GM12874 (cell line): ENCODE results near the gene DEPP1.

ENCODE experiments used
- TF ChIP-seq, protein P1 (sequence below): IDR thresholded peaks from 2 replicates; pipeline ENCODE4 v1.5.1; 2011; ENCODE audit warnings: low read depth, mild to moderate bottlenecking, control low read depth, low read length, moderate library complexity; ENCODE audit not compliant: insufficient read depth

Gene DEPP1

DNA sequence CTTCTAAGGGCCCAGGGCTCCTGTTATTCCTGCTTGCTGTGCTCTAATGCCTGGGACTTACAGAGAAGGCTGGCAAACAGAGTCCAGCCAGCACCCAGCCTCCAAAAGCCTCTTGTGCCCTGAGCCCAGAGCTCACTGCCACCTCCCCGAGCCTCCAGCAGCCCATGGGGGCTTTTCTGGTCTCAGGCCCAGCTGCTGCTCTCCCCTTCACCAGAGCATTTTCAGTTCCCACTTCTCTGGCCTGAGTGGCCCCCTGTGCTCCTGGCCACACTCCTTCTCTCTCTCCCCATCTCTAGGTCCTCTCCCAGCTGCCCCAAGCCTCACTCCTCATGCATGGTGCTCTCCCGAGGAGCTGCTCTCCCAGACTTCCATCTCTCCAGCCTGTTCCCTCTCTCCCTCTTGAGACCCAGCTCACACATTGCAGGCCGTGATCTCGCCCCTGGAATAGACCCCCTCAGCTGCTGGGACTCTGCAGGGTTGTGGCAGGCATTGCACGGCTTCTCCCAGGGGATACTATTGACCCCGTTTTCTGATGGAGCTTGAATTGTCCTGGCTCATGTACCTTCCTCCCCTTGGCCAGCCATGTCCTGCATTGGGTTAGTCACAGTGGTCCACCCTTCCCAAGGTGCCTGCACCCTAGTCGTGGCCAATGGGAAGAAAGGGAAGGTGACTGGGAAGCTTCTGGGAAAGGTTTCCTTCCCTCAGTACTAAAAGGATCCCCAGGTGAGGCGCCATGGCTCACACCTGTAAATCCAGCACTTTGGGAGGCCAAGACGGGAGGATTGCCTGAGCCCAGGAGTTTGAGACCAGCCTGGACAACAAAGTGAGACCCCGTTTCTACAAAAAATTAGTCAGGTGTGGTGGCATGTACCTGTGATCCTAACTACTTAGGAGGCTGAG, 28.0 kb downstream of the DEPP1 start:
- TF ChIP-seq, protein P1, sequence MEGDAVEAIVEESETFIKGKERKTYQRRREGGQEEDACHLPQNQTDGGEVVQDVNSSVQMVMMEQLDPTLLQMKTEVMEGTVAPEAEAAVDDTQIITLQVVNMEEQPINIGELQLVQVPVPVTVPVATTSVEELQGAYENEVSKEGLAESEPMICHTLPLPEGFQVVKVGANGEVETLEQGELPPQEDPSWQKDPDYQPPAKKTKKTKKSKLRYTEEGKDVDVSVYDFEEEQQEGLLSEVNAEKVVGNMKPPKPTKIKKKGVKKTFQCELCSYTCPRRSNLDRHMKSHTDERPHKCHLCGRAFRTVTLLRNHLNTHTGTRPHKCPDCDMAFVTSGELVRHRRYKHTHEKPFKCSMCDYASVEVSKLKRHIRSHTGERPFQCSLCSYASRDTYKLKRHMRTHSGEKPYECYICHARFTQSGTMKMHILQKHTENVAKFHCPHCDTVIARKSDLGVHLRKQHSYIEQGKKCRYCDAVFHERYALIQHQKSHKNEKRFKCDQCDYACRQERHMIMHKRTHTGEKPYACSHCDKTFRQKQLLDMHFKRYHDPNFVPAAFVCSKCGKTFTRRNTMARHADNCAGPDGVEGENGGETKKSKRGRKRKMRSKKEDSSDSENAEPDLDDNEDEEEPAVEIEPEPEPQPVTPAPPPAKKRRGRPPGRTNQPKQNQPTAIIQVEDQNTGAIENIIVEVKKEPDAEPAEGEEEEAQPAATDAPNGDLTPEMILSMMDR = no peak

DNA sequence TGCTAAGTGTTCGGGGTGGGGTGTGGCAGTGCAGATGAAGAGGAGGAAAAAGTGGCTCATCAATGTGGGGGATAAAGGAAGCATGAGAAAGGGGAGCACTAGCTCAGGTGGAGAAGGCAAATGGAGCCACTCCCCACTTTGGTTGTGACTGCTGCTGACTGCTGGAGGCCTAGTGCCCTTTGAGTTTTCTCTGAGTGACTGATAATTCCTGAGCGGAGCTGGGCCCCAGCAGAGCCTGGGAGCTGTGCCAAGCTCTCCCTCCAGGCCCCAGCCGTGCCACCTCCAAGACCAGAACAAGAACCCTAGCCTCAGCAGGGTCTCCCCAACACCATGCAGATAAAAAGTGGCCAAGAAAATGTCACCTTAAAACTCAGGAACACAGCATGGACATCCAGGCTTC, 28.7 kb downstream of the DEPP1 start:
- TF ChIP-seq, protein P1 = no peak

DNA sequence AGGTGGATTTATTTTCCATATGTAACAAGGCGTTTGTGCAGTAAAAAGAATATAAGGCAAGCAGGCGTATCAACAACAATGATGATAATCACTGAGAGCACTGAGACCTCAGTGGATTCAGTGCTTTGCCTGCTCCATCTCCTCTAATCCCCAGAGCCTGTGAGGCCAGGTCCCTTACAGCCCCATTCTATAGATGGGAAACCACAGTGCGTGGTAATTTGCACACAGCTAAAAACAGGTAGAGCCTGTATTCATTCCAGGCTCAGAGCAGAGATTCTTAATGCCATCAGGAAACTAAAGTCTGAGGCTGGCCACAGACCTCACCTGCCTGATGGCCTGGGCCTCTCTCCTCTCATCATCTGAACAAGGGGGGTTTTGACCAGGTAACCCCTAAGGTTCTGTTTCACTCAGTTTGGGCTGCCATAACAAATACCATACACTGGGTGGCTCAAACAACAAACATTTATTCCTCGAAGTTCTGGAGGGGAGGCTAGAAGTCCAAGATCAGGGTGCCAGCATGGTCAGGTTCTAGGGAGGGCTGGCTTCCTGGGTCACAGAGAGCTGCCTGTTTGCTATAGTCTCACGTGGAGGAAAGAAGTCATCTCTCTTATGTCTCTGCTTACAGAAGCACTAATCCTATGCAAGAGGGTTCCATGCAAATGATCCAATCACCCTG, 29.3 kb downstream of the DEPP1 start:
- TF ChIP-seq, protein P1 = no peak

DNA sequence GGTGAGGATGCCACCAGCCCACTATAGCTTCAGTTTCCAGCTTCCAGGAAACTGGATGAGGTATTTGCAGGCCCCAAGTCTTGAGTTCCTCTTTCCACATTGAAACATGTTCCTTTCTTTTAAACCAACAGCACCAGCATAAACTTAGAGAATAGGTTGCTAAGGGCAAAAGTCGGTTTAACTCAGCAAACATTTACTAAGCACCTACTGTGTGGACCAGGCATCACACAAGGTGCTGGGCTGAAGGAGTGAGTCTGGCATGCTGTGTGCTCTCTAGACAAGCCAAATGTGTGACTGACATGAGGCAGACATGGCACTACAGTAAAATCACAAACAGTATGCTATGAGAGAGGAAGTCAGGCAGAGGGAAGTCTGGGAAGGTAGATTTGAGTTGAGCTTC, 30.0 kb downstream of the DEPP1 start:
- TF ChIP-seq, protein P1 = no peak

DNA sequence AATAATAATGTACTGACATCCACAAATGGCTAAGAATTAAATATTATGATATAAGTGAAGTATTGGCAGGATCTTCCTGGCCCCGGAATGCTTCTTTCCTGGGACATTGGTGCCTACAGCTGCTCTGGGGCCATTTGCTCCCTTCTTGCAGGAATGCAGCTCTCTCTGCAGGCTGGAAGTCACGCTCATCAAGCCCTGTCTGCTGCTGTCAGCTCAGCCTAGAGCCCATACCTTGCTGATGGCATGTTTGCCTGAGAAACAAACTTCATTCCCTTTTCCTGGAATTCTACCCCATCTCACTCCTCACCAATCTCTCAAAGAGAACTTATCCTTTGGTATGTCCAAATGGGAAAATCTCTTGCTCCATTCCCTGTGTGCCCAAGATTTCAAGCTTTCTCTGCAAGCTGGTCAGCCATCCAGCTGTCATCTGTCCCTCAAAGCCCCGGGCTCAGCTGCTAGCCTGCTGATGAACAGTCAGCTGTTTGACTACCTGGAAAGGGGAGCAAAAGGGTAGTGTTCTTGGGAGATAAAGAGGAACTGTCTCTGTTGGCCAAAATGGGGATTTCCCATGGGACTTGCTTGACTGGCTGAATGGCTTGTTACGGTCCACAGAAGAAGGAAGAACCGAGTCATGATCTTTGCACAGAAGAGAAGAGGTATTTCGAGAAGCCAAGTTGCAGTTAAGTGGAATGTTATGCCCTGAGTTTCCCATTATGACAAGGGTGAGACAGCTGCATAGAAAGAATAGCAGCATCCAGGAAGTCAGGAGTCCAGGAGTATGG, 31.0 kb downstream of the DEPP1 start:
- TF ChIP-seq, protein P1 = no peak

DNA sequence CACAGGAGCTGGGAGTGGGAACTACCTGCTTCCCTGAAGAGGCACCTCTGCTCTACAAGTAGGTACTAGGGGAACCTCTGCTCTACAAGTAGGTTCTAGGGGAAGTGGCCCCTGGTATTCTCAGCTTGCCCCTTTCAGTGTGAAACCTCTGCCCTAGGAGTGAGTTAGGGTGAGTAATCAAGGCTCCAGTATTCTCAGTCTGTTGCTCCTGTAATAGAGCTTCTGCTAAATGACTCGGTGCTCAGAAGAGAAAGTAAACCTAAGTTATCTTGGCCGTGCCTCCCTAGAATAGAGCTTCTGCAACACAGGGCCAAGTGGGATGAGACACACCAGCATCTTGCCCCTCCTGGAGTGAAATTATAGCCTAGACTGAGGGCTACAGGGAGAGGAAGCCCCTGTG, 32.4 kb downstream of the DEPP1 start:
- TF ChIP-seq, protein P1 = no peak

DNA sequence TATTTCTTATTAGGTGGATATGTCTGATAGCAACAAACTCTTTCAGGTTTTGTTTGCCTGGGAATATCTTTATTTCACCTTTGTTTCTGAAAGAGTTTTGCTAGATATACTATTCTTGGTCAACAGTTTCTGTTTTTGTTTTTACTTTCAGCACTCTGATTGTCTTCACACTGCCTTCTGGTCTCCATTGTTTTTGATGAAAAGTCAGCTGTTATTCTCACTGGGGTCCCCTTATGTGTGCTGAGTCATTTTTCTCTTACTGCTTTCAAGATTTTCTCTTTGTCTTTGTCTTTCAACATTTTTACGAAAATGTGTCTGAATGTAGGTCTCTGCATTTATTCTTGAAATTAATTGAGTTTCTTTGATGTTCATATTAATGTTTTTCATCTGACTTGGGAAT, 34.3 kb downstream of the DEPP1 start:
- TF ChIP-seq, protein P1 = no peak
